PC-9 (cell line): ENCODE measurements around the gene ZSCAN18. TPM values are rescaled to one million over a fixed set of nuclear protein-coding genes. Genes with fewer than 3 reads are reported as not detected.

Source experiments
- BruUV-seq: library from RNA; stranded (reverse); fragments of 400-500 nt; replicated peaks from 2 replicates; lab custom pipeline; 2021; lab: Mats Ljungman, UMichigan
- CTCF ChIA-PET: fragments of 300-600 bp; sonication (Branson Sonifier 250); formaldehyde crosslinking; loops from one replicate; lab custom pipeline; 2022; ENCODE audit warnings: antibody characterized with exemption; lab: Charles Lee
- POLR2A ChIA-PET: fragments of 300-600 bp; sonication (Branson Sonifier 250); formaldehyde crosslinking; loops from one replicate; lab custom pipeline; 2022; ENCODE audit warnings: antibody characterized with exemption; ENCODE audit not compliant: unreplicated experiment; lab: Charles Lee
- DNase-seq, 2 experiments: peaks; one replicate each; pipeline versions ENCODE4 v3.0.0 to v3.0.0-alpha.2; 2015 to 2022; ENCODE audit warnings: mixed read lengths in 1 of 2
- H2AFZ ChIP-seq: fragments of 200-600 bp; sonication (generic); 2 replicates; pipeline ENCODE4 v1.8.1; 2017; ENCODE audit warnings: antibody characterized with exemption
- H3F3A ChIP-seq: fragments of 200-600 bp; sonication (generic); 2 replicates; pipeline ENCODE4 v1.8.1; 2017; ENCODE audit warnings: antibody characterized with exemption, mild to moderate bottlenecking, low read depth; ENCODE audit not compliant: insufficient read depth
- H3K27ac ChIP-seq: fragments of 200-600 bp; sonication (generic); 2 replicates; pipeline ENCODE4 v1.6.1; 2016; ENCODE audit warnings: mixed run types
- H3K27me3 ChIP-seq: fragments of 200-600 bp; sonication (generic); 2 replicates; pipeline ENCODE4 v1.6.1; 2016; ENCODE audit warnings: low read depth, mixed run types; ENCODE audit not compliant: insufficient read depth
- H3K36me3 ChIP-seq: fragments of 200-600 bp; sonication (generic); 2 replicates; pipeline ENCODE4 v1.6.1; 2016; ENCODE audit warnings: low read depth, mixed run types
- H3K4me1 ChIP-seq: fragments of 200-600 bp; sonication (generic); replicated peaks from 2 replicates; pipeline ENCODE4 v1.6.1; 2016; ENCODE audit warnings: mixed run types; ENCODE audit not compliant: insufficient read depth
- H3K4me2 ChIP-seq: fragments of 200-600 bp; sonication (generic); 2 replicates; pipeline ENCODE4 v1.6.1; 2017; ENCODE audit warnings: mixed run types
- H3K4me3 ChIP-seq: fragments of 200-600 bp; sonication (generic); 2 replicates; pipeline ENCODE4 v1.6.1; 2016; ENCODE audit warnings: mixed run types
- H3K79me2 ChIP-seq: fragments of 200-600 bp; sonication (generic); 2 replicates; pipeline ENCODE4 v1.6.1; 2017; ENCODE audit warnings: low read depth, mixed run types
- H3K9me2 ChIP-seq: fragments of 200-600 bp; sonication (generic); 2 replicates; pipeline ENCODE4 v1.8.1; 2017; ENCODE audit warnings: mild to moderate bottlenecking; ENCODE audit not compliant: insufficient read depth
- H3K9me3 ChIP-seq: fragments of 200-600 bp; sonication (generic); 2 replicates; pipeline ENCODE4 v1.8.1; 2016; ENCODE audit warnings: low read depth; ENCODE audit not compliant: insufficient read depth
- H4K20me1 ChIP-seq: fragments of 200-600 bp; sonication (generic); 2 replicates; pipeline ENCODE4 v1.8.1; 2017; ENCODE audit not compliant: insufficient read depth
- CTCF ChIP-seq: fragments of 200-600 bp; sonication (generic); conservative IDR thresholded peaks from 2 replicates; pipeline ENCODE4 v1.6.1; 2017; ENCODE audit warnings: mixed run types, antibody characterized with exemption, mild to moderate bottlenecking, moderate library complexity
- EZH2 ChIP-seq: fragments of 200-600 bp; sonication (generic); IDR thresholded peaks from 2 replicates; pipeline ENCODE4 v1.8.0; 2017; ENCODE audit warnings: antibody characterized with exemption, low read depth
- intact Hi-C: fragments of 100-400 bp; cut with micrococcal nuclease; formaldehyde crosslinking; loops from one replicate; pipeline ENCODE4 v1.10.0; 2022; ENCODE audit not compliant: unreplicated experiment
- total RNA-seq: library from RNA; stranded (reverse); gene quantifications from 2 replicates; pipeline ENCODE4 v1.2.3, GENCODE V29; 2021

Gene ZSCAN18
- total RNA-seq, 1 experiment from 2014 or later = 76.3 TPM

- H3F3A ChIP-seq = no peaks in the 10 kb centered on the region
- ChIA-PET POLR2A (no interaction called here), CTCF (no interaction called here)
- no TSS peak for BruUV-seq
- H3K4me1 ChIP-seq = no peaks in the 10 kb centered on the region
- no peak overlapping the region for H3K4me3 ChIP-seq
- H3K27me3 ChIP-seq = no peaks in the 10 kb centered on the region
- no peaks in the 10 kb centered on the region for H3K9me2 ChIP-seq
- H4K20me1 ChIP-seq = no peaks in the 10 kb centered on the region
- H3K36me3 ChIP-seq = peaks cover 5% of the 10 kb centered on the region; the same call in 1 of the 2 replicates
- H3K9me3 ChIP-seq = peaks cover 35% of the 10 kb centered on the region
- no peak overlapping the region for H3K27ac ChIP-seq
- no peak overlapping the region for H2AFZ ChIP-seq
- no peak for TF ChIP-seq EZH2
- no peak for TF ChIP-seq CTCF
- no peak overlapping the region for H3K4me2 ChIP-seq
- intact Hi-C loops = no loop called here
- no peaks in the 10 kb centered on the region for H3K79me2 ChIP-seq
- no peak for DNase-seq
Observed at GRCh38 chr19:58084596-58085347, 13.3 kb downstream of the ZSCAN18 start.

GRCh38 chr19:58083021-58083420 lies 15.0 kb downstream of the ZSCAN18 start:
- DNase-seq = no peak
- no peak overlapping the region for H2AFZ ChIP-seq
- no peaks in the 10 kb centered on the region for H4K20me1 ChIP-seq
- no peak overlapping the region for H3K27ac ChIP-seq
- BruUV-seq = no TSS peak
- peaks cover 5% of the 10 kb centered on the region; the same call in 1 of the 2 replicates for H3K36me3 ChIP-seq
- H3K4me2 ChIP-seq = no peak overlapping the region
- H3K9me2 ChIP-seq = no peaks in the 10 kb centered on the region
- no peaks in the 10 kb centered on the region for H3K79me2 ChIP-seq
- H3K9me3 ChIP-seq = peaks cover 35% of the 10 kb centered on the region
- TF ChIP-seq EZH2 (no peak), CTCF (no peak)
- no peak overlapping the region for H3K4me3 ChIP-seq
- ChIA-PET CTCF (interaction anchor here (0.6 kb wide), 2 partner anchors 721 to 1356 kb away, joined by 3 to 13 read pairs; no protein-coding TSS in a partner anchor), POLR2A (no interaction called here)
- H3K4me1 ChIP-seq = no peaks in the 10 kb centered on the region
- intact Hi-C loops = no loop called here
- H3K27me3 ChIP-seq = peaks cover 9% of the 10 kb centered on the region; the same call in 1 of the 2 replicates
- H3F3A ChIP-seq = no peaks in the 10 kb centered on the region

GRCh38 chr19:58079792-58080191 lies 18.2 kb downstream of the ZSCAN18 start:
- Histone ChIP-seq H2AFZ (no peak overlapping the region), H3K4me1 (no peaks in the 10 kb centered on the region), H3K4me2 (no peak overlapping the region), H3K9me2 (no peaks in the 10 kb centered on the region), H3K4me3 (no peak overlapping the region), H3K27ac (no peak overlapping the region), H3K36me3 (no peaks in the 10 kb centered on the region), H3K27me3 (peaks cover 25% of the 10 kb centered on the region; the same call in 1 of the 2 replicates), H3K79me2 (no peaks in the 10 kb centered on the region), H3F3A (no peaks in the 10 kb centered on the region), H4K20me1 (no peaks in the 10 kb centered on the region), H3K9me3 (peaks cover 16% of the 10 kb centered on the region)
- POLR2A ChIA-PET = no interaction called here
- intact Hi-C loops = no loop called here
- TF ChIP-seq EZH2 (no peak), CTCF (no peak)
- no peak for DNase-seq
- no TSS peak for BruUV-seq
- CTCF ChIA-PET = no interaction called here
